ENCODE measurements around the gene REXO1.

REXO1 gene

GRCh38 chr19:1809678-1810077 lies 38.6 kb downstream of the REXO1 start:
- POLR2A ChIA-PET (ENCODE audit: low non-redundant PET): no interaction called here

GRCh38 chr19:1808395-1808731 lies 39.9 kb downstream of the REXO1 start:
- POLR2A ChIA-PET (ENCODE audit: low non-redundant PET): no interaction called here
- no peak for DNase-seq (ENCODE audit: low spot score)
- no peak for TF ChIP-seq CTCF (conservative IDR thresholded peaks at IDR 0.05; ENCODE audit: low read depth)
- CTCF ChIA-PET: no interaction called here
- H3K27ac ChIP-seq: peak overlapping the region; percentile 93

More at GRCh38 chr19:1809678-1810077, 38.6 kb downstream of the REXO1 start:
- no peak for DNase-seq (ENCODE audit: low spot score)
- no peak for TF ChIP-seq CTCF (conservative IDR thresholded peaks at IDR 0.05; ENCODE audit: low read depth)
- CTCF ChIA-PET: interaction anchor here (0.6 to 1.2 kb wide), 3 partner anchors 16 to 137 kb away, joined by 3 to 4 read pairs (median 3); no protein-coding TSS in a partner anchor
- H3K27ac ChIP-seq: peak overlapping the region; percentile 93

- no peak overlapping the region for H3K27ac ChIP-seq
- ChIA-PET CTCF (interaction anchor here (0.9 kb wide), 1 partner anchor 19 kb away, joined by 3 read pairs; no protein-coding TSS in a partner anchor), POLR2A (ENCODE audit: low non-redundant PET) (no interaction called here)
- no peak for DNase-seq (ENCODE audit: low spot score)
- TF ChIP-seq CTCF (conservative IDR thresholded peaks at IDR 0.05; ENCODE audit: low read depth): no peak
Measured at GRCh38 chr19:1807695-1808394, 40.4 kb downstream of the REXO1 start.

- no peak overlapping the region for H3K27ac ChIP-seq
- ChIA-PET CTCF (interaction anchor here (0.9 kb wide), 1 partner anchor 19 kb away, joined by 3 read pairs; no protein-coding TSS in a partner anchor), POLR2A (ENCODE audit: low non-redundant PET) (no interaction called here)
- no peak for TF ChIP-seq CTCF (conservative IDR thresholded peaks at IDR 0.05; ENCODE audit: low read depth)
- no peak for DNase-seq (ENCODE audit: low spot score)
Measured at GRCh38 chr19:1807030-1807694, 41.1 kb downstream of the REXO1 start.

- no peak overlapping the region for H3K27ac ChIP-seq
- no peak for DNase-seq (ENCODE audit: low spot score)
- TF ChIP-seq CTCF (conservative IDR thresholded peaks at IDR 0.05; ENCODE audit: low read depth): no peak
- ChIA-PET POLR2A (ENCODE audit: low non-redundant PET) (no interaction called here), CTCF (interaction anchor here (0.6 kb wide), 1 partner anchor 831 kb away, joined by 4 read pairs; no protein-coding TSS in a partner anchor)
Measured at GRCh38 chr19:1806184-1807029, 41.9 kb downstream of the REXO1 start.

Measured in RWPE1 (cell line).